Astrocyte of the hippocampus (primary cell): ENCODE results near the gene RHOT2.

Experiments used
- DNase-seq: peaks from one replicate; pipeline ENCODE4 v3.0.0; 2011; ENCODE audit warnings: low read depth, low spot score

RHOT2 gene

GRCh38 chr16:667780-668518 lies at the start of gene RHOT2:
Gene RHOT2, plus strand, starts transcription at chr16:668132. Its CDS starts 68 bp downstream, at chr16:668200.
- peak; percentile 98 for DNase-seq

GRCh38 chr16:619476-620100 lies 48.3 kb upstream of the RHOT2 start:
- DNase-seq = no peak

DNA sequence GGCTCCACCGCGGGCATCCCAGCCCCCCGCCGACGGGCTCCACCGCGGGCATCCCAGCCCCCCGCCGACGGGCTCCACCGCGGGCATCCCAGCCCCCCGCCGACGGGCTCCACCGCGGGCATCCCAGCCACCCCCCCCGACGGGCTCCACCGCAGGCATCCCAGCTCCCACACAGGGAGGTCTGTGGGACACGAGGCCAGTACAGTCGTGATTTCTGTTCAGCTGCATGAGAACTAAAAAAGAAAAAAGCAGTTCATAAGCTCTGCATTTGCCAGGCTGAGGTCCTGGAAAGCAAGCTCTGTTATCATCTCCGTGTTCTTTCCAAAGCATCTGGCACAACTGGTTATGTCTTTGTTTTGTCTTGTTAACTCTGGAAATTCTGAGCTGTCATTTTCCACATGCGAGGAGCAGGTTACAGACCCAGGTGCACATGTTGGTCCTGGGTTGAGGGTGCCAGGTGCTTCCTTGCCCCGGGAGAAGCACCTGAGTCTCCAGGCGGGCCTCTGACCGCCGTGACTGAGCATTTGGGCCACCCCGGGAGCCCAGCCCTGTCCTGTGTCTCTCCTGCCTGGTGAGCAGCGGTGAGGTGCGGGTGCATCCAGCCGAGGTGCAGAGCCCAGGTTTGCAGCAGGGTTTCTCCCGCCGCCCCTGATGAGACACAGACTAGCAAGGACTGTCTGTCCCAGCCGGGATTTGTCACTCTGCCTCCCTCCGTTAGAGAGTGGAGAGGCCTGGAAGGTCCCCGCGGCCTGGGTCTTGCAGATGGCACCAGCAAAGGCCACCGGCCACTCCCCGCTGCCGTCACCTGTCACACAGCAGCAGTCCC lies 47.0 kb upstream of the RHOT2 start:
- DNase-seq = peak; percentile 45

GRCh38 chr16:621526-622105 lies 46.3 kb upstream of the RHOT2 start:
- DNase-seq = peak; percentile 36

DNA sequence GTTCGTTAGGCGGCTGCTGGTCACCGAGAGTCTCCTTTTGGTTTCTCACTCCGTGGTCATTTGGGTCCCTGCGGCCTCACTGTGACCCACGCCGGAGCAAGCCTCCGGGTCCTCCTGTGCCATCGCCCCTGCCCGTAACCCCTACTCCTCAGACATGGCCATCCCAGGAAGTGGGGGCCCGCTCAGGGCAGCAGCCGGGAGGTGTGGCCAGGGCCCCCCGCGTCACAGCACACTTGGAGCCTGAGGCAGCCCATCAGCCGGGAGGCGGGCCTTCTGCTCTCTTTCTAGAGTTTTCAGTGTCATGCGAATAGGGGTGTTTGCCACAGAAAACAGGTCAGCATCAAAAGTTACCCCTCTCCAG lies 45.0 kb upstream of the RHOT2 start:
- no peak for DNase-seq

- no peak for DNase-seq
These were observed 43.3 kb upstream of the RHOT2 start for GRCh38 chr16:624526-625070.

GRCh38 chr16:625117-625976 lies 42.6 kb upstream of the RHOT2 start:
- DNase-seq = no peak

DNA sequence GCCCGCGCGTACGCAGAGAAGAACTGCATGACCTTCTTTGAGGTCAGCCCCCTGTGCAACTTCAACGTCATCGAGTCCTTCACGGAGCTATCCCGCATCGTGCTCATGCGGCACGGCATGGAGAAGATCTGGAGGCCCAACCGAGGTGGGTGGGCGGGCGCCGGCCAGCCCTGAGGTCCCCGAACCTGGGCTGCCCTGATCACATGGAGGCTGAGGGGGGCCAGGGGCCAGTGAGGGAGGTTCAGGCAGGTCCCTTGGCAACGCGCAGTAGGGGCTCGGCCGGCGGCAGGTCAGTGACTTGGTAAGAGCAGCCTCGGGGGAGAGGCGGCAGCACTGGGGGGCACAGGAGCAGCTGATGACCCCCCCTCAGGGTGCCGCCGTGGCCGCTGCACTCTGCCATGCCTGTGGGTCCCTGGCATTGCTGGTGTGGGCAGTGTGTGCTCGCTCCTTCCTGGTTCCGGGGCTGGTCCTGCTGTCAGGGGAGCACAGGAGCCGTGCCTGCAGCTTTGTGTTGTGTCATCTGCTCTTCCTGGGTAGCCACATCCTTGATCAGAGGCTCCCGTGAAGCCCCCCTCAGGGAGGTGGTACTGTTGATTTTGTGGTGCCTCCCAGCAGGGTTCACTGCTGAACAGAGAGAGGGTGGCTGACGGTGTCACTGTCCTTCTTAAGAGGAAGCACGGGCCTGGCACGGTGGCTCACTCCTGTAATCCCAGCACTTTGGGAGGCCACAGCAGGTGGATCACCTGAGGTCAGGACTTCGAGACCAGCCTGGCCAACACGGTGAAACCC lies 41.8 kb upstream of the RHOT2 start:
- DNase-seq = no peak

- DNase-seq = peak; percentile 97
These were observed 41.0 kb upstream of the RHOT2 start for GRCh38 chr16:626787-627453.

DNA sequence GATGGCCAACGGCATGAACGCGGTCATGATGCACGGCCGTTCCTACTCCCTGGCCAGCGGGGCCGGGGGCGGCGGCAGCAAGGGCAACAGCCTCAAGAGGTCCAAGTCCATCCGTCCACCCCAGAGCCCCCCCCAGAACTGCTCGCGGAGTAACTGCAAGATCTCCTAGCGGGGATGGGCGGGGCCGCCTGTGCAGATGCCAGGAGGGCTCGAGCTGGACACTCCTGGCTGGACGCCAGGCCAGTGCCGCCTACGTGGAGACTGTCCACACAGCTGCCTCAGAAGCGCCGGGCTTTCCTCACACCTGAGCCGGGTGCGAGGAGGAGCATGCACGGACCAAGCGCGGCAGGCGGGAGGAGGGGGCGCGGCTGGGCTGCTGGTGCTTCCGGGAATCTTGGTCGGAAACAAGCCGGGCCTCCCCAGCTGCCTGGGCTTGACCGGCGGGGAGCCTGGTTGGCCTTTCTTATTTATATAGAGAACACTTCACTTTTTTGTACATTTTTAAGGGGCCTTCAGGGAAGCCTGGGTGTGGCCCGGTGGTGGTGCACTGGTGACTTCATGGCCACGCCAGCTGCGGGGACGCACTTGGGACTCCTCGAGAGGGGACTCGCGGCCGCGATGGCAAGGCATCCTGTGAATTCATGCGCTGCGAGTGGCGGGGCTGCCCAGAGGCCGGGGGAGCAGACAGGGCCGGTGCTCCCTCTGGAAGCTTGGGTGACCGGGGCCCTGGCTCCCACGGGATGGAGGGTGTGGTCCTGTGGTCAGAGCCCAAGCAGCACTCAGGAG lies 40.3 kb upstream of the RHOT2 start:
- DNase-seq = no peak

DNA sequence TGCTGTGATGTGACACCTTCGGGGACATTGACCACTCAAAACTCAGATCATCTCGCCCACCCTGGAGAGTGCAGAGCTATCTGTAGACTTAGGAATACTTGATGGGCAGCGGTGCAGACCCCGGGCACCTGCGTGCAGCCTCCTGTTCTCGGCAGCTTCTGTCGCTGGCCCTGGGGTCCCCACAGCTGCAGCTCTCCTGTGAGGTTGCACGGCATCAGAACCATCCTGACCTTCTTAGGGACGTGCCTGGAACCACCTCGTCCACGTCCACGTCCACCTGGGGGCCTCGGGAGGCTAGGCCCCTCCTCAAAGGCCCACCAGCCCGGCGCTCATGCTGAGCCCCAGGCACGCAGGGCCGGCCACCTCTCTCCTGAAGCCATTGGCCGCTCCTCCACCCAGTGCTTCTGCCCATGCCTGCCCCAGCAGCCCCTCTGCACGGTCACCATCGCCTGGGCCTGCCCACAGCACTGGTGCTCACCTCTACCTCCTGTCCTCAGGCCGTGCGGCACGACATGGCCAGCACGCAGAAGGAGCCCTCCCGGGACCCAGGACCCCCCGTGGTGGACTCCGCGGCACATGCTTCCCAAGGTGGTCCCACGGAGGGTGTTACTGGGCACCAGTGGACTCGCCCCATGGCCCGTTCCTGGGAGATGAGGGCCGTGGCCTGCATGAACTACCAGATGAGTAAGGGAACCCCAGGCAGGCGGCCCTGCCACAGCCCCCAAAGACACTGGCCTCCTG lies 39.4 kb upstream of the RHOT2 start:
- DNase-seq = no peak

GRCh38 chr16:629185-629832 lies 38.6 kb upstream of the RHOT2 start:
- DNase-seq = no peak

- no peak for DNase-seq
These were observed 38.1 kb upstream of the RHOT2 start for GRCh38 chr16:629833-630248.

GRCh38 chr16:630249-630814 lies 37.6 kb upstream of the RHOT2 start:
- no peak for DNase-seq

DNA sequence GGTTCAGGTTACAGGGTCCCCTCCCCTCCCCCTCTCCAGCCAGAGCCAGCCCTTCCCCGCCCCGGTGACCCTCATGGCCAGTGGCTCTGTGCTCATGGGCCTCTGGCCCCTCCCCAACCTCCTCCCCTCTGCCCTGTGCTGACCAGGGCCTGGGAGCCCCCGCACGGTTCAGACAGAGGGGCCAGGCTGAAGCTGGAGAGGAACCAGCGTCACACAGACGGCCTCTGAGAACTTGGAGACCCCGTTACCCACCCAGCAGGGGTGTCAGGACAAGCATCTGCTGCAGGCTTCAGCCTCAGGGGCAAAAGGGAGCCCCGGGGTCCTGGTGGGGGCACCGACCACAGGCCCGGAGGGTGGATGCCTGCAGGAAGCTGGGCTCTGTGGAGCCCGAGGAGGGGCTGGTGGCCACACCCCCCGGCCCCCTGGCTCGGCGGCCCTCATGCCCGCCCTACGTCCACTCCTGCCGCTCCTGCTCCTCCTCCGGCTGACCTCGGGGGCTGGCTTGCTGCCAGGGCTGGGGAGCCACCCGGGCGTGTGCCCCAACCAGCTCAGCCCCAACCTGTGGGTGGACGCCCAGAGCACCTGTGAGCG lies 37.0 kb upstream of the RHOT2 start, which contains the start of gene WFIKKN1:
Gene WFIKKN1, plus strand, starts transcription at position 171 of the 591 bp plus-strand sequence. Its CDS starts 269 bp downstream, at position 440.
- peak; percentile 45 for DNase-seq

- no peak for DNase-seq
These were observed 36.0 kb upstream of the RHOT2 start for GRCh38 chr16:631808-632358.
